HepG2 (cell line): ENCODE results near the gene SYCP2L. TPM values are rescaled to one million over a fixed set of nuclear protein-coding genes. Genes with fewer than 3 reads are reported as not detected.

Experiments
- ATAC-seq: fragments of 200-7000 bp; cut with Tn5 transposase; 3 replicates; pipeline ENCODE4 v1.9.1; 2020; ENCODE audit warnings: mild to moderate bottlenecking, moderate library complexity
- Bru-seq: library from RNA; stranded (reverse); fragments of 400-500 nt; gene quantifications from one replicate; lab custom pipeline; 2021; lab: Mats Ljungman, UMichigan
- BruChase-seq, 2 experiments: library from RNA; stranded (reverse); fragments of 400-500 nt; gene quantifications; one replicate each; lab custom pipeline; 2021; lab: Mats Ljungman, UMichigan
- BruUV-seq: library from RNA; stranded (reverse); fragments of 400-500 nt; replicated peaks from 2 replicates; lab custom pipeline; 2021; lab: Mats Ljungman, UMichigan
- CTCF ChIA-PET: fragments of 300-600 bp; formaldehyde crosslinking; extraction: SDS; loops from one replicate; lab custom pipeline; 2021; ENCODE audit warnings: low total read pairs, inconsistent platforms, low intra/inter-chr PET ratio; lab: Yijun Ruan, JAX
- POLR2A ChIA-PET: fragments of 350-600 bp; sonication (Branson Sonifier 250); formaldehyde crosslinking; loops from one replicate; lab custom pipeline; 2020; ENCODE audit warnings: antibody characterized with exemption, inconsistent platforms; lab: Yijun Ruan, JAX
- DNase-seq: peaks from one replicate; pipeline ENCODE4 v3.0.0-alpha.2; 2015; ENCODE audit warnings: low spot score
- FAIRE-seq: peaks from 3 replicates; lab custom pipeline; 2011; peaks lifted over from hg19 to GRCh38; lab: Jason Lieb, UNC
- H2AFZ ChIP-seq: one replicate; pipeline ENCODE4 v1.6.1; 2011; ENCODE audit warnings: low read length, inconsistent platforms
- H3K27ac ChIP-seq: fragments of 300-600 bp; 3 replicates; pipeline ENCODE4 v1.8.0; 2011; ENCODE audit warnings: mixed run types, mild to moderate bottlenecking, mixed read lengths, low read length, inconsistent platforms; ENCODE audit not compliant: insufficient read depth; ENCODE audit errors: extremely low read length
- H3K27me3 ChIP-seq, 2 experiments: fragments of 200-600 bp in 1 of 2; 2 replicates in 1 of 2; 3 replicates in 1 of 2; pipeline versions ENCODE4 v1.6.0 to v1.8.0; 2011; ENCODE audit warnings: low read length in 2 of 2, mild to moderate bottlenecking in 2 of 2, moderate library complexity in 2 of 2, inconsistent platforms in 1 of 2; ENCODE audit not compliant: insufficient read depth in 2 of 2, control insufficient read depth in 1 of 2
- H3K36me3 ChIP-seq, 2 experiments: fragments of 200-600 bp in 1 of 2; replicated peaks in 1 of 2; 2 replicates in 1 of 2; 3 replicates in 1 of 2; pipeline versions ENCODE4 v1.5.1 to v1.8.0; 2011; ENCODE audit warnings: low read length in 2 of 2, inconsistent platforms in 1 of 2; ENCODE audit not compliant: insufficient read depth in 2 of 2, control insufficient read depth in 1 of 2
- H3K4me1 ChIP-seq: 2 replicates; pipeline ENCODE4 v1.5.1; 2012; ENCODE audit warnings: low read length, inconsistent platforms; ENCODE audit not compliant: insufficient read depth
- H3K4me2 ChIP-seq: 2 replicates; pipeline ENCODE4 v1.6.0; 2011; ENCODE audit warnings: low read depth, low read length, inconsistent platforms
- H3K4me3 ChIP-seq, 3 experiments: fragments of 200-600 bp in 1 of 3; sonication (generic), shearing (Covaris generic) in 1 of 3; replicated peaks in 1 of 3; 2 replicates each; pipeline ENCODE4 v1.5.1; 2011 to 2016; ENCODE audit warnings: low read length in 3 of 3, inconsistent platforms in 2 of 3, low read depth in 2 of 3, mild to moderate bottlenecking in 2 of 3, control low read depth in 1 of 3, mixed read lengths in 1 of 3; ENCODE audit not compliant: insufficient read depth in 1 of 3
- H3K79me2 ChIP-seq: one replicate; pipeline ENCODE4 v1.6.1; 2011; ENCODE audit warnings: low read length, inconsistent platforms; ENCODE audit not compliant: insufficient read depth
- H3K9ac ChIP-seq: 2 replicates; pipeline ENCODE4 v1.6.0; 2011; ENCODE audit warnings: mild to moderate bottlenecking, low read depth, low read length, inconsistent platforms; ENCODE audit not compliant: insufficient read depth
- H3K9me3 ChIP-seq: 2 replicates; pipeline ENCODE4 v1.5.1; 2012; ENCODE audit warnings: mild to moderate bottlenecking, low read length
- H4K20me1 ChIP-seq: 2 replicates; pipeline ENCODE4 v1.6.0; 2011; ENCODE audit warnings: inconsistent platforms, mild to moderate bottlenecking, low read length, moderate library complexity; ENCODE audit not compliant: insufficient read depth
- ATM ChIP-seq: fragments of 450-650 bp; IDR thresholded peaks from 2 replicates; pipeline ENCODE4 v1.7.1; 2017; ENCODE audit warnings: mild to moderate bottlenecking, borderline replicate concordance
- HES4 ChIP-seq: sonication (generic); formaldehyde crosslinking; IDR thresholded peaks from 2 replicates; pipeline ENCODE4 v1.9.0; 2021; ENCODE audit warnings: mild to moderate bottlenecking, missing genetic modification reagents, borderline replicate concordance
- JUNB ChIP-seq: sonication (generic); formaldehyde crosslinking; IDR thresholded peaks from 2 replicates; pipeline ENCODE4 v1.8.0; 2022; ENCODE audit warnings: missing genetic modification reagents, mild to moderate bottlenecking, borderline replicate concordance
- KMT2B ChIP-seq: IDR thresholded peaks from 2 replicates; pipeline ENCODE4 v1.6.1; 2016; ENCODE audit warnings: missing genetic modification reagents, missing compliant biosample characterization
- MTF2 ChIP-seq: sonication (generic); formaldehyde crosslinking; IDR thresholded peaks from 2 replicates; pipeline ENCODE4 v1.5.0; 2020; ENCODE audit warnings: missing genetic modification reagents, borderline replicate concordance
- SIX1 ChIP-seq: sonication (generic); formaldehyde crosslinking; IDR thresholded peaks from 2 replicates; pipeline ENCODE4 v1.4.0; 2020; ENCODE audit warnings: missing genetic modification reagents, borderline replicate concordance
- SNAPC2 ChIP-seq: sonication (generic); formaldehyde crosslinking; IDR thresholded peaks from 2 replicates; pipeline ENCODE4 v1.8.1; 2022; ENCODE audit warnings: mild to moderate bottlenecking, missing genetic modification reagents
- SOX6 ChIP-seq, 2 experiments: fragments of 450-650 bp in 1 of 2; sonication (generic) in 1 of 2; formaldehyde crosslinking in 1 of 2; IDR thresholded peaks; 2 replicates each; pipeline versions ENCODE4 v1.4.0 to v1.6.1; 2017 to 2020; ENCODE audit warnings: antibody characterized with exemption in 1 of 2, mild to moderate bottlenecking in 1 of 2, missing genetic modification reagents in 1 of 2
- XBP1 ChIP-seq: sonication (generic); formaldehyde crosslinking; IDR thresholded peaks from 2 replicates; pipeline ENCODE4 v1.5.0; 2020; ENCODE audit warnings: missing genetic modification reagents
- WGBS: methylation state at CpG from one replicate; pipeline ENCODE4 v1.1.6; 2017; ENCODE audit warnings: low lambda C conversion rate; 5-methylcytosine and 5-hydroxymethylcytosine counted together
- in situ Hi-C: cut with HindIII; loops from 2 replicates; pipeline ENCODE4 v1.10.0; 2017; ENCODE audit warnings: low pct_unique_long_range_greater_than_20kb; ENCODE audit not compliant: extremely low pct_ligation_motif_present
- intact Hi-C: fragments of 100-400 bp; cut with micrococcal nuclease; formaldehyde crosslinking; loops from one replicate; pipeline ENCODE4 v1.10.0; 2022; ENCODE audit not compliant: unreplicated experiment
- long read RNA-seq, 2 experiments: library from RNA in 1 of 2; library from polyadenylated mRNA in 1 of 2; stranded (forward) in 1 of 2; unstranded in 1 of 2; transcript quantifications; one replicate each; pipeline ENCODE4 v2.0.0, GENCODE V29; 2019 to 2022
- polyA minus RNA-seq, 3 experiments: library from RNA; depleted of rRNA, polyadenylated mRNA; stranded (reverse); fragments of >200 nt; gene quantifications; 2 replicates each; pipeline ENCODE4 v1.2.3, GENCODE V29; 2011; ENCODE audit warnings: low replicate concordance in 1 of 3
- polyA plus RNA-seq, 8 experiments: library from polyadenylated mRNA; depleted of rRNA in 3 of 8; stranded (reverse) in 7 of 8; unstranded in 1 of 8; fragments of >200 nt; fragmentation: Illumina TruSeq in 4 of 8; extraction: Trizol in 4 of 8; gene quantifications; 2 replicates each; pipeline versions ENCODE4 v1.2.1 to v1.2.3, GENCODE V29; 2011 to 2016; ENCODE audit warnings: low read depth in 4 of 8, missing spikeins in 1 of 8, mixed read lengths in 1 of 8; ENCODE audit not compliant: insufficient read depth in 1 of 8
- total RNA-seq, 5 experiments: library from RNA; depleted of rRNA; stranded (reverse); fragments of >200 nt; fragmentation: Illumina TruSeq; extraction: Trizol; gene quantifications; 2 replicates each; pipeline ENCODE4 v1.2.3, GENCODE V29; 2016; ENCODE audit warnings: low read depth in 1 of 5
- TF ChIP-seq, protein P1 (sequence below): sonication (generic); formaldehyde crosslinking; IDR thresholded peaks from 2 replicates; pipeline ENCODE4 v1.4.0; 2020; ENCODE audit warnings: missing genetic modification reagents
- TF ChIP-seq, protein P2 (sequence below): sonication (generic); formaldehyde crosslinking; IDR thresholded peaks from 2 replicates; pipeline ENCODE4 v1.4.0; 2020; ENCODE audit warnings: missing genetic modification reagents

SYCP2L gene
- total RNA-seq (2016; rRNA removed; fragmentation: Illumina TruSeq; extraction: Trizol) (0.22 TPM in 1 of 2 replicates, not detected in the other), polyA plus RNA-seq (2011; rRNA removed) (0.37 and 0.54 TPM in 2 replicates), polyA minus RNA-seq (2011; rRNA and poly(A)+ RNA removed; ENCODE audit: low replicate concordance) (0.20 TPM in 1 of 2 replicates, not detected in the other), Bru-seq, nascent RNA (percentile 20 among the genes with signal in this experiment), BruChase-seq, experiment 1, labeled RNA remaining after a 6-hour chase (percentile 20 among the genes with signal in this experiment), BruChase-seq, experiment 2, labeled RNA remaining after a 2-hour chase (percentile 26 among the genes with signal in this experiment)
- 0.26 TPM in 1 of 2 replicates, not detected in the other for total RNA-seq (2016; cell fraction: cytosol; rRNA removed; fragmentation: Illumina TruSeq; extraction: Trizol; ENCODE audit: low read depth)
- 0.04 TPM in 1 of 2 replicates, not detected in the other for total RNA-seq (2016; cell fraction: insoluble cytoplasmic fraction; rRNA removed; fragmentation: Illumina TruSeq; extraction: Trizol)
- 0.06 TPM in 1 of 2 replicates, not detected in the other for total RNA-seq (2016; cell fraction: membrane; rRNA removed; fragmentation: Illumina TruSeq; extraction: Trizol)
- 0.16 TPM in 1 of 2 replicates, not detected in the other for total RNA-seq (2016; cell fraction: nucleus; rRNA removed; fragmentation: Illumina TruSeq; extraction: Trizol)
- 0.05 and 0.21 TPM in 2 replicates for polyA plus RNA-seq (2011; cell fraction: cytosol; rRNA removed)
- 0.58 and 1.1 TPM in 2 replicates for polyA plus RNA-seq (2011; cell fraction: nucleus; rRNA removed)
- polyA plus RNA-seq (2012), result 0.08 and 0.33 TPM in 2 replicates
- not detected in 2 replicates for polyA plus RNA-seq (2016; cell fraction: cytosol; fragmentation: Illumina TruSeq; extraction: Trizol; ENCODE audit: low read depth)
- polyA plus RNA-seq (2016; cell fraction: insoluble cytoplasmic fraction; fragmentation: Illumina TruSeq; extraction: Trizol; ENCODE audit: low read depth), result not detected in 2 replicates
- polyA plus RNA-seq (2016; cell fraction: membrane; fragmentation: Illumina TruSeq; extraction: Trizol; ENCODE audit: low read depth), result not detected in 2 replicates
- 0.49 and 1.00 TPM in 2 replicates for polyA plus RNA-seq (2016; cell fraction: nucleus; fragmentation: Illumina TruSeq; extraction: Trizol; ENCODE audit: insufficient read depth, low read depth)
- polyA minus RNA-seq (2011; cell fraction: cytosol; rRNA and poly(A)+ RNA removed), result not detected in 2 replicates
- polyA minus RNA-seq (2011; cell fraction: nucleus; rRNA and poly(A)+ RNA removed), result 1.5 and 2.1 TPM in 2 replicates
- long read RNA-seq, experiment 1, result 0 reads
- long read RNA-seq, experiment 2, partial matches to known transcripts, result 0 of 1 reads
- long read RNA-seq, experiment 2, other reads (novel, unspliced or antisense), result 1 of 1 reads

DNA sequence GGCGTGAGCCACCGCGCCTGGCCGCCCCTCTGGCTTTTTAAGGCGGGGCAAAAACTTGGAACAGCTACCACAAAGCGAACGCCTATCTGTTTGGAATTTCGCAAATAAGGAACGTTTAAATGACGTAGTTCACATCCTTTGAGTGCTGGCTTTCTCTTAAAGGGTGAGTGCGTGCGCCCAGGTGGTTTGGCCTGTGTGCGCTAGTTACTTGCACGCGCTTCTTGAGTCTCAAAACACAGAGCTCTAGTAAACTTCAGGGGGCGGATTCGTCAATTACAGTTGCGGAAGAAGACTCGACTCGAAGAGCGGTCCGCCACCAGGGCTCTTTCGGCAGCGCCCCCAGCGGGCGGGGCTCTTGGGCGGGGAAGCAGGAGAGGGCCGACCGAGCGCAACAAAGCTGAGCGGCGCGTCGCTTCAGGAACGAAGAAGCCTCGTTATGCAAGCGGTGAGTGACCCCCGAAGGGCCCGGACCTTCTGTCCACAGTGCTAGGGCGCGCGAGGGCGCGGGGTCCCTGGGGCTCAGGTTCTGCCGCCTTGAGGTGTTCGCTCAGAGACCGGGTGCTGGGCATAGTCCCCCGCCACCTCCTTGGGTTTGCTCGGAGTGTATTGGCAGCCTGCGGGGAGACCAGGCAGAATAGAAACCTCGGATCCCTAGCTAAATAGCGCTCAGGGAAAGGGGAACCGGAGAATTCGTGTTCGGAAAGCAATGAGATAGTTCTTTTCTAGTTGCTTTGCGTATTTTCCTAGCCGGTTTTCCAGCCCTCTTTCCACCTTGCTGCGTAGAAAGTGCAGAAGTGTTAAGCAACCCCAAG lies at the start of gene SYCP2L:
Gene SYCP2L, plus strand, starts transcription at position 362 of the 812 bp plus-strand sequence. Its CDS starts 75 bp downstream, at position 437.
- intact Hi-C loops (no loop called here), in situ Hi-C loops (no loop called here)
- Histone ChIP-seq H3K4me3 (no peak within 1 kb of the TSS), H2AFZ (no peak within 1 kb of the TSS), H4K20me1 (no peaks in the 10 kb centered on the region), H3K4me1 (0 out of 2 replicates have a peak, but pooled peaks cover 2% of the 10 kb centered on the region), H3K27me3 (peaks cover 0 to 23% of the 10 kb centered on the region in 2 experiments; a peak in 4 of 5 replicates), H3K9me3 (no peaks in the 10 kb centered on the region), H3K79me2 (no peaks in the 10 kb centered on the region), H3K36me3 (no peaks in the 10 kb centered on the region), H3K27ac (no peak within 1 kb of the TSS), H3K4me2 (no peak within 1 kb of the TSS), H3K9ac (no peak within 1 kb of the TSS)
- ChIA-PET POLR2A (no interaction called here), CTCF (no interaction called here)
- ATAC-seq (no peak), FAIRE-seq (no peak), DNase-seq (no peak)
- BruUV-seq, result no TSS peak
- 71% methylated on average over 58 of the region's 58 CpGs for WGBS
- TF ChIP-seq MTF2 (CRISPR knock-in tag) (no peak), ATM (no peak), XBP1 (CRISPR knock-in tag) (no peak), JUNB (CRISPR knock-in tag) (no peak), KMT2B (CRISPR knock-in tag) (no peak), SNAPC2 (no peak), SIX1 (CRISPR knock-in tag) (no peak), HES4 (CRISPR knock-in tag) (no peak), SOX6 (IDR thresholded peaks at IDR 0.05) (no peak), SOX6 (CRISPR knock-in tag; IDR thresholded peaks at IDR 0.05) (no peak)
- TF ChIP-seq, protein P1, sequence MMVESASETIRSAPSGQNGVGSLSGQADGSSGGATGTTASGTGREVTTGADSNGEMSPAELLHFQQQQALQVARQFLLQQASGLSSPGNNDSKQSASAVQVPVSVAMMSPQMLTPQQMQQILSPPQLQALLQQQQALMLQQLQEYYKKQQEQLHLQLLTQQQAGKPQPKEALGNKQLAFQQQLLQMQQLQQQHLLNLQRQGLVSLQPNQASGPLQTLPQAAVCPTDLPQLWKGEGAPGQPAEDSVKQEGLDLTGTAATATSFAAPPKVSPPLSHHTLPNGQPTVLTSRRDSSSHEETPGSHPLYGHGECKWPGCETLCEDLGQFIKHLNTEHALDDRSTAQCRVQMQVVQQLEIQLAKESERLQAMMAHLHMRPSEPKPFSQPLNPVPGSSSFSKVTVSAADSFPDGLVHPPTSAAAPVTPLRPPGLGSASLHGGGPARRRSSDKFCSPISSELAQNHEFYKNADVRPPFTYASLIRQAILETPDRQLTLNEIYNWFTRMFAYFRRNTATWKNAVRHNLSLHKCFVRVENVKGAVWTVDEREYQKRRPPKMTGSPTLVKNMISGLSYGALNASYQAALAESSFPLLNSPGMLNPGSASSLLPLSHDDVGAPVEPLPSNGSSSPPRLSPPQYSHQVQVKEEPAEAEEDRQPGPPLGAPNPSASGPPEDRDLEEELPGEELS (CRISPR knock-in tag), result no peak
- TF ChIP-seq, protein P2, sequence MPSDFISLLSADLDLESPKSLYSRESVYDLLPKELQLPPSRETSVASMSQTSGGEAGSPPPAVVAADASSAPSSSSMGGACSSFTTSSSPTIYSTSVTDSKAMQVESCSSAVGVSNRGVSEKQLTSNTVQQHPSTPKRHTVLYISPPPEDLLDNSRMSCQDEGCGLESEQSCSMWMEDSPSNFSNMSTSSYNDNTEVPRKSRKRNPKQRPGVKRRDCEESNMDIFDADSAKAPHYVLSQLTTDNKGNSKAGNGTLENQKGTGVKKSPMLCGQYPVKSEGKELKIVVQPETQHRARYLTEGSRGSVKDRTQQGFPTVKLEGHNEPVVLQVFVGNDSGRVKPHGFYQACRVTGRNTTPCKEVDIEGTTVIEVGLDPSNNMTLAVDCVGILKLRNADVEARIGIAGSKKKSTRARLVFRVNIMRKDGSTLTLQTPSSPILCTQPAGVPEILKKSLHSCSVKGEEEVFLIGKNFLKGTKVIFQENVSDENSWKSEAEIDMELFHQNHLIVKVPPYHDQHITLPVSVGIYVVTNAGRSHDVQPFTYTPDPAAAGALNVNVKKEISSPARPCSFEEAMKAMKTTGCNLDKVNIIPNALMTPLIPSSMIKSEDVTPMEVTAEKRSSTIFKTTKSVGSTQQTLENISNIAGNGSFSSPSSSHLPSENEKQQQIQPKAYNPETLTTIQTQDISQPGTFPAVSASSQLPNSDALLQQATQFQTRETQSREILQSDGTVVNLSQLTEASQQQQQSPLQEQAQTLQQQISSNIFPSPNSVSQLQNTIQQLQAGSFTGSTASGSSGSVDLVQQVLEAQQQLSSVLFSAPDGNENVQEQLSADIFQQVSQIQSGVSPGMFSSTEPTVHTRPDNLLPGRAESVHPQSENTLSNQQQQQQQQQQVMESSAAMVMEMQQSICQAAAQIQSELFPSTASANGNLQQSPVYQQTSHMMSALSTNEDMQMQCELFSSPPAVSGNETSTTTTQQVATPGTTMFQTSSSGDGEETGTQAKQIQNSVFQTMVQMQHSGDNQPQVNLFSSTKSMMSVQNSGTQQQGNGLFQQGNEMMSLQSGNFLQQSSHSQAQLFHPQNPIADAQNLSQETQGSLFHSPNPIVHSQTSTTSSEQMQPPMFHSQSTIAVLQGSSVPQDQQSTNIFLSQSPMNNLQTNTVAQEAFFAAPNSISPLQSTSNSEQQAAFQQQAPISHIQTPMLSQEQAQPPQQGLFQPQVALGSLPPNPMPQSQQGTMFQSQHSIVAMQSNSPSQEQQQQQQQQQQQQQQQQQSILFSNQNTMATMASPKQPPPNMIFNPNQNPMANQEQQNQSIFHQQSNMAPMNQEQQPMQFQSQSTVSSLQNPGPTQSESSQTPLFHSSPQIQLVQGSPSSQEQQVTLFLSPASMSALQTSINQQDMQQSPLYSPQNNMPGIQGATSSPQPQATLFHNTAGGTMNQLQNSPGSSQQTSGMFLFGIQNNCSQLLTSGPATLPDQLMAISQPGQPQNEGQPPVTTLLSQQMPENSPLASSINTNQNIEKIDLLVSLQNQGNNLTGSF (CRISPR knock-in tag), result no peak
